ENCODE measurements around the gene PTGER1. TPM values are rescaled to one million over a fixed set of nuclear protein-coding genes. Genes with fewer than 3 reads are reported as not detected.
A peak's percentile ranks its signal among the peaks of the same experiment; 100 is the strongest.

The PTGER1 gene
- total and polyA plus RNA-seq, 9 of the 15 experiments (the other 6 are each of a cell fraction or from before 2014, with no cell fraction given) = 0.06 to 0.36 (median 0.31) TPM; not detected in 5

GRCh38 chr19:14510311-14511228 lies 35.4 kb upstream of the PTGER1 start (continued):
- TF ChIP-seq ZNF592 (IDR thresholded peaks at IDR 0.05) (0 out of 2 replicates have a peak, but pooled peaks have one; percentile 9), KDM4B (IDR thresholded peaks at IDR 0.05; ENCODE audit: borderline replicate concordance in 2 of 2, low read depth in 1 of 2) (no peak), PBX2 (CRISPR knock-in tag; IDR thresholded peaks at IDR 0.05; ENCODE audit: low read depth) (no peak), PBX2 (tag; conservative IDR thresholded peaks at IDR 0.05; ENCODE audit: low read depth) (no peak), HDAC2 (IDR thresholded peaks at IDR 0.05) (0 out of 2 replicates have a peak, but pooled peaks have one; percentile 17), FOXM1 (IDR thresholded peaks at IDR 0.05; ENCODE audit: low read depth) (no peak), FOXM1 (CRISPR knock-in tag; IDR thresholded peaks at IDR 0.05; ENCODE audit: low read depth) (no peak), TAF15 (IDR thresholded peaks at IDR 0.05; ENCODE audit: low read depth, low read length) (no peak), NUFIP1 (IDR thresholded peaks at IDR 0.05; ENCODE audit: partially characterized antibody) (no peak), PCBP2 (IDR thresholded peaks at IDR 0.05; ENCODE audit: low read depth, low read length, poor library complexity, severe bottlenecking) (no peak), SOX6 (IDR thresholded peaks at IDR 0.05) (no peak)
